Muscle of back (tissue), 11 donors: ENCODE data around the gene NDUFA3. TPM values are rescaled to one million over a fixed set of nuclear protein-coding genes. Genes with fewer than 3 reads are reported as not detected.

Source experiments
- DNase-seq, 3 donors: peaks; one replicate each; pipeline versions ENCODE4 v3.0.0 to v3.0.0-alpha.2; 2013
- polyA plus RNA-seq, 10 donors: library from polyadenylated mRNA; unstranded; fragments of 120-200 nt; gene quantifications; one replicate each; pipeline ENCODE4 v1.2.1, GENCODE V29; 2013; ENCODE audit not compliant: insufficient read length in 10 of 10

NDUFA3 gene
- polyA plus RNA-seq, 10 donors, result 76.3 to 116 (median 98.6) TPM

DNA sequence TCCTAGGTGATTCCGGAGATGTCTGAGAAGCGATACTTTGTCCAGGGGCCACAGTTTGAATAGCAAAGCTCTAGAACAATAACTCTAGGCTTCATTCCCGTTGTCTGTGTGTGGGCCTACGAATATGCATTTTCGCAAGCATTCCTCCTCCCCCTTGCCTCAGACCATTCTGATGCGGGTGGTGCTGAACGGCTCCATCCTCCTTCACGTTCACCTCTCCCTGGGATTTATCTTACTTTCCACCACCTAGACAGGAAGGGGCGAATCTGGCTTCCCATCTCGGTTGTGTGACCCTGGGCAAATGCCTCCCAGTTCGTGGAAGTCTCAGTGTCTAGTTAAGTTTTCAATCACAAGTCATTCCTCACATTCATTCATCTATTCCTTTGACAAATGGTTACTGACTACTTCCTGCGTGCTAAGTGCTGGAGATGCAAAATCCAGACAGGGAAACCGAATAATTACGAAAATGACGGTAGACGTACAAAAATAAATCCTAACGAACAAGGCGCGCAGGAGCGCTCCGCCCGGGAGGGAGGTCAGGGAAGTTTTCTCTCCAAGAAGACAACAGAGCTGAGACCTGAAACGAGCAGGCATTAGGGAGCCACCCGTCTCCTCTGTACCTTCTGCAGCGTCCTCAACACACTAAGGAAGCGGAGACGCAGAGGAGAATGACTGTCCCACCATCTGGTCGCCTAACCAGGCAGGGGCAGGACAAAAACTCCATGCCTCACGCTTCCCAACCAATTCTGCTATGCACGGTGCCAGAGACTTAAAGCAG lies 33.6 kb downstream of the NDUFA3 start:
- DNase-seq, result no peak

DNA sequence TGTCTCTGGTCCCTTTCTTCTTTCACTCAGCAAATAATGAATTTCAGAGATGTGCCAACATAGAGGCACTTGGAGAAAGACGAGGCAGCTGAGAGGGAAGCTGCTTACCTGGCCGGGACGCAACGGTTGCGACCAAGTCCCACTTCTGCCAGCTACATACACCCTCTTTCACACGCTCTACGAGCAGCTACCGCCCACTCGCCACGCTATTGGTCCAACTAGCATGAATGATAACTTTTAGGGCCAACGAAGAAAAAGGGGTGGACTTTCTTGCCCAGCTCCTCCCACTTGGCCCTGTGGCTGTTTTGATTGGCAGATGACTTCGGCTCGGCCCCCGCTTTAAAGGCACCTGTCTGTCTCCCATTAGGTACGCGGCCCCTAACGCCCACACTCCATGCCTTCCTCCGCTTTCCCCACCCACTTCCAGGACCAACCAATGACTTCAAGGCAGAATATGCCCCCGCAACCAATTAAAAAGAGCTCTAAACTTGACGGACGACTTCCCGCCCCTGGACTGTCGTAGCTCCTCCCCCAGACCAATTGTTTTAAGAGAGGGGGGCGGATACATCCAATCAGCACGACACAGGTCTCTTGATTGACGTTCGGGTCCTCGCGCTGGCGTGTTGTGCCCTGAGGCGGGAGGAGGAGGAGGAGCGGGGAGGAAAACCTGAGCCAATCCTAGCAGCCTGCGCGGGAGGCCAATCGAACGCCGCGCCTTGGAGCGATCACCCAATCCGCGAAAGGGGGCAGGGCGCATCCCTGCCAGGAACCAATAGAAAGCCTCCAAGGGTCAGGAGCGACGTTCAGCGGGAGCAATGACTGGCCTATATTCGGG lies 34.4 kb downstream of the NDUFA3 start:
- DNase-seq, result peak; percentile 100

DNA sequence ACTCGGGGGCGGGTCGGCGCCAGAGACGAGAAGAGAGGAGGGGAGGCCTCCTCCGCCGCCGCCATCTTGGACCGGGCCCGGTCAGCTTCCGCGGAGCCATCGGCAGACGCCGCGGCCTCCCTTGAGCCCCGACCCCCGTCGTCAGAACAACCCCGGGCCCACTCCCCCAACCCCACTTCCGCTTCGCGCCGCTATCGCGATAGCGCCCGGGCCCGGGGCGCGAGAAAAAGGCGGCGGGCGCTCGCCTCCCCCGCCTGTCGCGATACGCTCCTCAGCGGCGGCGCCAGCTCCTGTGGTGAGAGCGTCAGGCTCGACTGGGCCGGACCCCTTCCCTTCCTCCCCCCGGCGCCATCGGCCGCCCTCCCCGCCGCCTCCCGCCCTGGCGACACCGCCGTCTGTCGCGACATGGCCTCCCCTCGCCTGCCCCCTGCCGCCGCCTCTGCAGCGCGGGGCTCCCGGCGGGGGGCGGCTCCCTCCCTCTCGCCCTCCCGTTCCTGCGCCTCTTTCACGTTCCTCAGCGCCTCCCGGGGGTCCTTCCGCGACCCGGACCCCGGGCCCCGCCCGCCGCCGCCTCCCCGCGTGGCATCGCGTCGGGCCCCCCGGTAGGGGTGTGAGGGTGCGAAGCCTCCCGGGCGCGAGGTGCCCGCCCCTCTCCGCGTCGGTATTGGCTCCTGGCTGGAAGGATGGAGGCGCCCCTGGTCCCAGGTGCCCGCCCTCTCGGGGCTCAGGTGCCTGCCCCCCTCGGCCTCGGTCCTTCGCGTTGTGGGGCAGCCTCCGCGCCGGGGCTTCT lies 35.2 kb downstream of the NDUFA3 start, which contains the start of gene CNOT3:
TSS of gene CNOT3 (plus strand) at position 64 of the 790 bp plus-strand sequence. CDS start 5,217 bp downstream, outside the sequence.
- DNase-seq, result peak in 1 of 3 donors; percentile 39

DNA sequence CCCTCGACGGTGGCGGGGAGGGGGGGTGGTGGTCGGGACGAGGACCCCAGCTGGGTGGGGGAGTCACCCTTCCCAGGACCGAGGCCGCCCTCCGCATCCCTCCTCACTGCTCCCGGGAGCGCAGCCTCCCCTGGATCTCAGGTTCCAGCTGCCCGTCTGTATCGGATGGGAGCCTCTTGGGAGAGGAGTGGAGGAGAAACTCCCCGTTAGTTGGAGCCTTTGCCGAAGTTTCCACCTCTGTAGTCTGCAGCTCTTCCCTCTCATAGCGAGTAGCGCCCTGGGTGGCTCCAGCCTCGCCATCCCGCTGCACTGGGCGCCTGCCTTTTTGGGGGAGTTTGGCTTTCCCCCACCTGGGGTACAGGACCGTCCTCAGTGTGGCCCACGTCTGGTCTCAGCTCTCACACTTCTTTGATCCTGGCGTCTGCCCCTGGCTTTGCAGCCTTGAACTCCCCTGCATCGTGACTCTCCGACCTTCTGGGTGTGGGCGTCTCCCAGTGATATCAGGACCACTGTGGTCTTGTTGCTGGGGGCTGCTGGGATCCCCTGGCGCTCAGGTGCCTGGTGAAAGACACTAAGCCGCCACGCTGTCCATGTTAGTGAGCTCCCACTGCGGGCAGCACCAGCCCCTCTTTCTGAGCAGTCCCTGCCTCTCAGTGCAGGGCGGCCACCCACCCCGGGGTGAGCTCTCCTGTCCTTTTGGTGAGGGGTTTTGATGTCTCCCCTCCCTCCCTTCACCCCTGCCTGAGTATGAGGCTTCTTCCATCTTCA lies 36.0 kb downstream of the NDUFA3 start:
- DNase-seq, result no peak

DNA sequence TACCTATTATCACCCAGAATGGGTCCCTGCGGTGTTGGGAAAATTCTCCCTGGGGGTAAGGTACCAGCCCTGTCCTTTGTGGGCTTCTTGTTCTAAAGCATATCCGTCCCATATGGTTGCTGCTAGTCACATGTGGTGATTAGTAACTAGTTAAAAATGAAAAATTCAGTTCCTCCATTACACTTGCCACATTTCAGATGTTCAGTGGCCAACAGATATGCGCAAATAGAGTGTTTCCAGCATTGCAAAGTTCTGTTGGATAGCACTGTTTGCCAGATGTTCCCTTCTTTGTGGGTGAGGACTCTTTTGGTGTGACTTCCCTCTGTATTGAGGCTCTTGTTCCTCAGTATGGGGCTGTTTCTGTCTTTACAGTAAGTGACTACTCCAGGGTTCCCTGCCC lies 38.7 kb downstream of the NDUFA3 start:
- DNase-seq, result no peak

DNA sequence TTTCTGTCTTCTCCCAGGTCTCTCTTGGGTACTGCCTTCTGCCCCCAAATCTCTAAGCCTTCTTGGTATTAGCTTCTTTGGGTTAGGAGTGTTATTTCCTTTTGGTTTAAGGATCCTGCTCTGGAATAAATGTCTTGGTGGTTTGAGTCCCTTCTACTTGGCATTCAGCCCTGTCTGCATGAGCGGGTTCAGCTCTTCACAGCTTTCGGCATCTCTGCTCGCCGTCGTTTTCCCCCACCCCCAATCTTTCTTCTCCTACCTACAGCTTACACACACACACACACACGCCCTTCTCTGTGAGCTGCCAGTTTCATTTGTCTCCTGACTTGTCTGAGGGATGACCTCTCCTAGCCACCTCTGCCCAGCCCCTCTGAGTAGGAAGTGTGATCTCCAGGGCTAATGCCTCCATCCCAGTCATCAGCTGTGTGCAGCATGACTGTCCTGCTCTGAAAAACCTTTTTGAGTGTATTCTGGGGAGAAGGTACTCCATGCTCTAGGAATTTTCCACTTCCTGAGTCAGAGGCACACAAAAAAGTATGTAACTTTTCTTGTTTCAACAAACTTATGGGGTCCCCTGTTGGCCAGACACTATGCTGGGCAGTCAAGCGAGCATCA lies 39.6 kb downstream of the NDUFA3 start:
- no peak for DNase-seq

DNA sequence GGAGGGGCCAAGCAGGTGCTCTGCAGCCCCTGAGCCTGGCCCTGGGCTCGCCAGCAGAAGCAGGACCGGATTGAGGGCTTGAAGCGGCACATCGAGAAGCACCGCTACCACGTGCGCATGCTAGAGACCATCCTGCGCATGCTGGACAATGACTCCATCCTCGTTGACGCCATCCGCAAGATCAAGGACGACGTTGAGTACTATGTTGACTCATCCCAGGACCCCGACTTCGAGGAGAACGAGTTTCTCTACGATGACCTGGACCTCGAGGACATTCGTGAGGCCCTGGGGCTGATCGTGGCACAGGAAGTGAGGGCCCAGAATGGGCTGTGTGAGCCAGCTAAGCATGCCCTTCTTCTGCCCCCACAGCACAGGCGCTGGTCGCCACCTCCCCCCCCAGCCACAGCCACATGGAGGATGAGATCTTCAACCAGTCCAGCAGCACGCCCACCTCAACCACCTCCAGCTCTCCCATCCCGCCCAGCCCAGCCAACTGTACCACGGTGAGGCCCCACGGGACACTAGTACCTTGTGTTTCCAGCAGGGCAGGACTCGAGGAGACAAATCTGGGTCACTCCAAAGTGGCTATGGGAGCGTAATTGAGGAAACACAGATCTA lies 43.0 kb downstream of the NDUFA3 start:
- no peak for DNase-seq

DNA sequence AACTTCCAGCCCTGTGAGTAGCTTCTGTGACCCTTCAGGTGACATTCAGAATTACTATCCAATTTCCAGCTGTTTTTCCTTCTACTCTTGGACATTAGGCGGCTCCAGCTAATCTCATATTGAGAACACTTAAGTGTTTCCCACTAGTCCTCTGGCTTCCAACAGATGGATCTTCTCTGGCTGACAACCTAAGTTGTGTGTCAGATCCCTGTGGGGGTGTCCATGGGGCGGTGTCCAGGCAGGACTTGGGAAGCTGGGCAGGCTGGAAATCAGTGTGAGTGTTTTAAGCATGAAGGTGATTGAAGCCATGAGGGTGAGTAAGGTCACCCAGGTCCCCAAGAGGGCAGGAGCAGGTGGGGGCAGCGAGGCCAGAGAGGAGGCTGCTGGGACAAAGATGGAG lies 45.0 kb downstream of the NDUFA3 start:
- DNase-seq, result no peak

DNA sequence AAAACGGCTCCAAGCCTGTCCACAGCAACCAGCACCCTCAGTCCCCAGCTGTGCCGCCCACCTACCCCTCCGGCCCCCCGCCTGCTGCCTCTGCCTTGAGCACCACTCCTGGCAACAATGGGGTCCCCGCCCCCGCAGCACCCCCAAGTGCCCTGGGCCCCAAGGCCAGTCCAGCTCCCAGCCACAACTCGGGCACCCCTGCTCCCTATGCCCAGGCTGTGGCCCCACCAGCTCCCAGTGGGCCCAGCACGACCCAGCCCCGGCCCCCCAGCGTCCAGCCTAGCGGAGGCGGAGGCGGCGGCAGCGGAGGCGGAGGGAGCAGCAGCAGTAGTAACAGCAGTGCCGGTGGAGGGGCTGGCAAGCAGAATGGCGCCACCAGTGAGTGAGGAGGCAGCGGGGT lies 45.5 kb downstream of the NDUFA3 start:
- DNase-seq, result no peak

DNA sequence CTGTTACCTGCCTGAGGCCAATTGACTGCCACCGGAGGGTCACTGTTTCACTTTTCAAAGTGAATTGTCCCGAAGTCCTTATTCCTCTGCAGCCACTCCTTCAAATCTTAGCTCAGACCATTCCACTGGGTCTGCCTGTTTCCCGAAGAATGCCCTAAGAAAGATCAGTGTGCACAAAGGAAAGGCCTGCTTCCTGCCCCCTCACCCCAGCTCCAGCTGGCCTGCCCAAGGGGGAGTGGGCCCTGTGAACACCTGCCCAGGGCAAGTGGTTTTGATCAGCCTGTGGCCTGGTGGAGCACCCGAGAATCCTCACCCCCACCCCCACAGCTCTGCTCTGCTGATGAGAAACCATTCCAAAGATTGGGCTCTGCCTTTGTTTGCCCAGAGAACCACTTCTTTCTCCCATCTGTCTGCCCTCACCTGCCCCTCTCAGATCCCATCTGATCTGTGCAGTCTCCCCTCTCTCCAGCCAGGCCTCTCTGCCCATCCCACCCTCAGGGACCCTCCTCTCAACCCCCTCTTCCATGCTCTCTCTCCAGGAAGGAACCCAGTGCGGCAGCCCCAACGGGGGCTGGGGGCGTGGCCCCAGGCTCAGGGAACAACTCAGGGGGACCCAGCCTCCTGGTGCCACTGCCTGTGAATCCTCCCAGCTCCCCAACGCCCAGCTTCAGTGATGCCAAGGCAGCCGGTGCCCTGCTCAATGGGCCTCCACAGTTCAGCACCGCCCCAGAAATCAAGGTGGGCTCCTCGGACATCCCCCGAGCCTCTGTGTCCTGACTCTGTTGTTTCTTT lies 46.6 kb downstream of the NDUFA3 start:
- no peak for DNase-seq

DNA sequence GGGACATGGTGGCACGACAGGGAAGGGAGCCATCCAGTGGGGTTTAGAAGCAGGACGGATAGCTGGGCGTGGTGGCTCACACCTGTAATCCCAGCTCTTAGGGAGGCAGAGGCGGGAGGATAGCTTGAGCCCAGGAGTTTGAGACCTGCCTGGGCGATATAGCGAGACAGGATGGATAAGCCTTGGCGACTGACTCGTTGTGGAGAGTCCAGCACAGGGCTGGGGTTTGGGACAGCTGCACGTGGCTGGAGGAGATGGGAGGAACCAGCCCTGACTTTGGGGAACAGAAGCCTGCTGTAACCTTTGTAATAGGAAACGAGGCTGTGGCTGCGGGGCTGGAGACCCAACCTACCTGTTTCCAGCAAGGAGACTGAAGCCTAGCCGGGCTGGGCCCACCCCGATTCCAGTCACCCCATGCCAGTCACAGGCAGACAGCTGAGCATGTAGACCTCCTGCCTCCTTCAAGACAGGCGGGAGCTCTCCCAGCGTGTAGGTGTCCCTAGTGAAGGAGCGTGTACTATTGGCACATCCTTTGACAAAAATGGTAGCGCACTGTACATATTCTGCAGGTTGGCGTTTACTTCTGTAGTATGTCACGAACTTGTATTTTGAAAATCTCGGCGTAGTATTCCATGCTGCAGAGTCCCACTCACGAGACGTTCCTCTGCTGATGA lies 48.8 kb downstream of the NDUFA3 start:
- DNase-seq, result no peak

DNA sequence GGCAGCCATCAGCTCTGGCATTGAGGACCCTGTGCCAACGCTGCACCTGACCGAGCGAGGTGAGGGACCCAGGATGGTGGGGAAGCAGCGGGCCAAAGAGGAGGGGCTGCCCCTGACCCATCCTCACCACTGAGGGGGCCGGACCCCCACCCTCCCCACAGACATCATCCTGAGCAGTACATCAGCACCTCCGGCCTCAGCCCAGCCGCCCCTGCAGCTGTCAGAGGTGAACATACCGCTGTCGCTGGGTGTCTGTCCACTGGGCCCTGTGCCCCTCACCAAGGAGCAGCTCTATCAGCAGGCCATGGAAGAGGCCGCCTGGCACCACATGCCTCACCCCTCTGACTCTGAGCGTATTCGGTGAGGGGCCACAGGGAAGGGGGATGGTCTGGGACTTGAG lies 49.6 kb downstream of the NDUFA3 start:
- DNase-seq, result no peak

DNA sequence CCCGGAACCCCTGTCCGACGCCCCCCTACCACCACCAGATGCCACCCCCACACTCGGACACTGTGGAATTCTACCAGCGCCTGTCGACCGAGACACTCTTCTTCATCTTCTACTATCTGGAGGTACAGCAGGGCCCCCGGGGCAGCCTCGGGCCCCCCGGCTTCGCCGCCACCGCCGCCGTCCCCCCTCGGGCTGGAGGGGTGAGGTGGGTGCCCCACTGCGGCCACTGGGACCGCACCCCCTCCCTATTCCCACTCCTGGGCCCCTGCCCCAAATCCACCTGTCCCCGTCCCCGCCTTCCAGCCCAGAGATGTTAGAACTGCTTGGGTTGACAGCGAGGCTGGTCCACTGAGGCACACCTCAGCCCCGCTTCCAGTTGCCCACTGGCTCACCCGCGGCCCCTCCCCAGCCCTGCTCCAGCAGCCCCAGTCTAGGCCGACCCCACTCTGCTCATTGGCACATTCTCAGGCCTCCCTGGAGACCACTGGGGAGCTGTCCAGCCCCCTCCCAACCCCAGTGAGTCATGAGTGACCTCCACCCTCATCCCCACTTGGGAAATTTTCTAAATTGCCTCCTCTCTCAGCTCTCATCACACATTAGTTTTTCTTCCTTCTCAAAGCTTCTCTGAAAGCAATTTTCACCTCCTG lies 50.3 kb downstream of the NDUFA3 start:
- DNase-seq, result no peak

DNA sequence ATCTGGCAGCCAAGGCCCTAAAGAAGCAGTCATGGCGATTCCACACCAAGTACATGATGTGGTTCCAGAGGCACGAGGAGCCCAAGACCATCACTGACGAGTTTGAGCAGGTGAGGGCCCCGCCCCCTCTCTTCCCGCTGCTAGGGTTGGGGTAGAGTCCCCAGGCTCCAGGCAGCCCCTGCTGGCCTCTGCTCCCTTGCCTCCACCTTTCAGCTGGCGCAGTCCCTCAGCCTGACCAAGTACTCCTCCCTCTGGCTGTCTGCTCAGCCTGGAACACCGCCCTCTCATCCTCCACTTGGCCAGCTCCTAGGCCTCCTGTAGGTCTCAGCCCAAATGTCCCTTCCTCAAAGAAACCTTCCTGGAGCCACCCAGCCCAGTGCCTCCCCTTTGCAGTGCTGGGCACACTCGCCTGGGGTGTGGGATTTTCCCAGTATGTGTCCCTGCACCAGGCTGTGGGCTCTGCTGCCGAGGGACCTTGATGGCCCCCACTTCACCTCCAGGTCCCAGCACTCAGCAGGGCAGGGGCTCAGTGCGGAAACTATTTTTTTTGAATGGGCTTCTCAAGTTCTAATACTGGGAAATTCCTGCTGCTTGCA lies 51.2 kb downstream of the NDUFA3 start:
- no peak for DNase-seq

DNA sequence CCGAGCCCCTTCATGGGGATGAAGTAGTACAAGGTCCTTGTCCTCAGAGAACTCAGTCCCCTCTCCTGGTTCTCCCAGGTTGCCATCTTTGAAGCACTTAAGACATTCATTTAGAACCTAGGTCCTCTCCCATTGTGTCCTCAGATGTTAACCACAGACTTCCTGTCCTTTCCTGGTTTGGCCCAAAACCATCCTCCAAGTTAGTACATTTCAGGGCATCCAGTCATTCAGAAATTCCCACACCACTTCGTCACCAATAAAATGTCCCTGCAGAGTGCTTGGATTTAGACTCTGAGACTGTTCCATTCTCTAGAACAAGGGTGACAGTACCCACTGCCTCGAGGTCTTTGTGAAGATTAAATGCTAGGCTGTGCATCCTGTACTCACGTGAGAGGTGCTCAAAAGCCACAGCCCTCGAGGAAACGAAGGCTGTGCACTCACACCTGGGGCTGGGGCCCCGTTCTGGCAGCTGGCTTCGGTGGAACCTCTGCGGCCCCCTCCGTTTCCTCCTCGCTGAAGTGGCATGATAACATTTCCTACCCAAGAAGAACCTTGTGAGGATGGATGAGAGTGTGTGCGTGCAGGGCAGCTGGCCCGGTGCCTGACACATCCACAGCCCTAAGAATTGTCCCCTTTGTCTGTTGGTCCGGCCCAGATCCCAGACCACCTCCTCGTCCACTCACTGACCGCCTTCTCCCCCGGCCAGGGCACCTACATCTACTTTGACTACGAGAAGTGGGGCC lies 52.1 kb downstream of the NDUFA3 start:
- no peak for DNase-seq

DNA sequence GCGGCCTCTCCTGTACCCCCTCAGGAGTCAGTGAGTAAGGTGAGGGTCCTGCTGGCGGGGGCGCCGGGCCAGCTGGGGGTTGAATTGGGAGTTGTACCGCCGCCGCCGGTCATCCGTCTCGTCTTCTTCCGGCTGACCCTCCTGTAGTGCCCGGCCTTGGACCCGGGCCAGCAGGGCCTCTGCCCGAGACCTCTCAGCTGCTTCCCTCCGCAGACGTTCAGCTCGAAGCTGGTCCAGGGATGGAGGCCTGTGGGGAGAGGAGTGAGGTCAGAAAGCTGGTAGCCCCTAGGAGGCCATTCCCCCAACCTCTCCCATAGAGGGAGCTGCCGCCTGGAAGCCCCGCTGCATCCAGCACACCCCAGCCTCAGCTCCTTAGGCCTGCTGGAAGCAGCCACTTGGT lies 53.0 kb downstream of the NDUFA3 start:
- DNase-seq, result no peak

DNA sequence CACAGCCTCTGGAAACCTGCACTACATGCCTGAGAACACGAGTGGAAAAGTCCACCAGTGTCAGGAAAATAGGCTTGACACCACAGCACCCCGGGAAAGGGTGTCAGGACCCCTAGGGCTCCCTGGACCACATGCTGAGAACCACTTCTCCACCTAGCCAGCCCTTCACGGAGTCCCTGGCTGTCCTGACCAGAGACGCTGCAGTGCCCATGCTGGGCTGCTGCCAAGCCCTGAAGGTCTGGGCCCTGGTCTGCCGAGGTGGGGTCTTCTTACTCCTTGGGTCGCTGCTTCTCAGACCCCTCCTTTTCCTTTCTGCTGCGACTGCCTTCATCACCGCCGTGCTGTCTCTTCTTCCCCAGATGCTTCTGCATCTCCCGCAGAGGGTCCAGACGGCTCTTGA lies 53.8 kb downstream of the NDUFA3 start:
- no peak for DNase-seq
